Uterus (tissue), 4 donors: ENCODE measurements around the gene TXNIP. TPM values are rescaled to one million over a fixed set of nuclear protein-coding genes. Genes with fewer than 3 reads are reported as not detected.

Experiments
- DNase-seq, 2 donors: peaks; one replicate each; pipeline ENCODE4 v3.0.0-alpha.2; 2019 to 2020
- H3K27ac ChIP-seq, 2 donors: fragments of 200-600 bp; sonication (generic); 1 replicate in 1 of 2; 2 replicates in 1 of 2; pipeline ENCODE4 v1.5.1; 2016 to 2018
- H3K27me3 ChIP-seq, 2 donors: fragments of 200-600 bp; sonication (generic); one replicate each; pipeline ENCODE4 v1.5.1; 2018 to 2019; ENCODE audit warnings: control low read depth in 1 of 2
- H3K36me3 ChIP-seq, 2 donors: fragments of 200-600 bp; sonication (generic); one replicate each; pipeline ENCODE4 v1.5.1; 2019; ENCODE audit warnings: control low read depth in 1 of 2
- H3K4me1 ChIP-seq, 2 donors: fragments of 200-600 bp; sonication (generic); one replicate each; pipeline ENCODE4 v1.5.1; 2018 to 2019; ENCODE audit warnings: control low read depth in 1 of 2
- H3K4me3 ChIP-seq, 2 donors: fragments of 200-600 bp; sonication (generic); 1 replicate in 1 of 2; 2 replicates in 1 of 2; pipeline ENCODE4 v1.5.1; 2018 to 2019; ENCODE audit warnings: mild to moderate bottlenecking in 1 of 2
- H3K9me3 ChIP-seq, 2 donors: fragments of 200-600 bp; sonication (generic); one replicate each; pipeline ENCODE4 v1.5.1; 2019; ENCODE audit warnings: control low read depth in 1 of 2
- POLR2A ChIP-seq, 2 donors: fragments of 450-650 bp; IDR thresholded peaks; one replicate each; pipeline ENCODE4 v1.6.1; 2016; ENCODE audit warnings: antibody characterized with exemption in 2 of 2, mild to moderate bottlenecking in 1 of 2, moderate library complexity in 1 of 2
- intact Hi-C: fragments of 100-400 bp; cut with DNase I; formaldehyde crosslinking; loops from one replicate; pipeline ENCODE4 v1.15.1; 2023; ENCODE audit warnings: low total_unique reads
- total RNA-seq, 4 donors: library from RNA; depleted of rRNA in 3 of 4; stranded (reverse); fragments of >200 nt in 3 of 4; gene quantifications; one replicate each; pipeline versions ENCODE4 v1.1.0 to v1.2.4, GENCODE V29; 2014 to 2023
- TF ChIP-seq, protein P1 (sequence below), 4 experiments: fragments of 200-600 bp in 2 of 4; fragments of 450-650 bp in 2 of 4; sonication (generic) in 2 of 4; IDR thresholded peaks; one replicate each; pipeline ENCODE4 v1.5.1; 2016 to 2019; ENCODE audit warnings: antibody characterized with exemption in 4 of 4, mild to moderate bottlenecking in 2 of 4, moderate library complexity in 1 of 4
- donor health status: DM: yes; HTN: yes; CAD: no.

Gene TXNIP
- total RNA-seq, 4 donors from 2014 or later, result 731 to 1,940 (median 1,478) TPM

DNA sequence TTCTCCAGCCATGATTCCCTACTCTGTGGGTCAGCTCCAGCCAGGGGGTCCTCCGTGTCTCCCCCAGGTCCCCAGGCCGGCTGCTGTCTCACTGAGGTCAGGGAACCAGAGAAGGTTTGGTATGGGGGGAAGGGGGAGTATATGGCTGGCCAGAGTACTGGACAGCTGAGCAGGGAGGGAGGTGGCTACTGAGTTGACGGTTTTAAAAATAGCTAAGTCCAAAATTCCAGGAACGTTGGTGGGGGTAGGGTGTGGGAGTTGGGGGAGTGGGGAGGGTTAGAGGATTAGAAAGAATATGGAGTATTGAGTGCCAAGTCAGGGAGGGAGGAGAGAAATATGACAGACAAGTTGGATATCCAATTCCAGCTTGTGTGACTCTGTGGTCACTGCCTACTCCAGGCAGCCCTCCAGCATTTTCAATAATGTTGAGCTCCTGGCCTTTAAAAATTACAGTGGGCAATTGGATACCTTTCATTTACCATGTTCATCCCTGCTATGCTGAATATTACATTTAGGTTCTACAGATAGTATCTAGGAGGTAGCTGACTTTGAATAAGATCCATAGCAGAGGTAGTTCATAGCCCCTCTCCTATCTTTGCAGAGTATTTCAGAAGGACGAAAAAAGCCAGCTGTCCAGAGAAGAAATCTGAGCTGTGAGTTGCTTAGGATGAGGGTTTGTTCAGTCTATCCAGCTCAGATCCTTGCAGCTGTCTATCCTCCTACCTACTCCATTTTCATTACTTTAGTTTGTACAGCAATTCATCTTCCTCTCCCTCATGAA, 25.4 kb upstream of the TXNIP start, which contains the start of gene HJV:
Gene HJV, minus strand, starts transcription at position 114 of the 781 bp plus-strand sequence. CDS start 1,504 bp downstream, outside the sequence.
- Histone ChIP-seq H3K27ac (no peak within 1 kb of the TSS), H3K36me3 (no peaks in the 10 kb centered on the region), H3K27me3 (no peaks in the 10 kb centered on the region), H3K9me3 (no peaks in the 10 kb centered on the region), H3K4me3 (no peak within 1 kb of the TSS), H3K4me1 (no peaks in the 10 kb centered on the region)
- DNase-seq, result no peak
- intact Hi-C loops, result no loop called here
- TF ChIP-seq, protein P1, sequence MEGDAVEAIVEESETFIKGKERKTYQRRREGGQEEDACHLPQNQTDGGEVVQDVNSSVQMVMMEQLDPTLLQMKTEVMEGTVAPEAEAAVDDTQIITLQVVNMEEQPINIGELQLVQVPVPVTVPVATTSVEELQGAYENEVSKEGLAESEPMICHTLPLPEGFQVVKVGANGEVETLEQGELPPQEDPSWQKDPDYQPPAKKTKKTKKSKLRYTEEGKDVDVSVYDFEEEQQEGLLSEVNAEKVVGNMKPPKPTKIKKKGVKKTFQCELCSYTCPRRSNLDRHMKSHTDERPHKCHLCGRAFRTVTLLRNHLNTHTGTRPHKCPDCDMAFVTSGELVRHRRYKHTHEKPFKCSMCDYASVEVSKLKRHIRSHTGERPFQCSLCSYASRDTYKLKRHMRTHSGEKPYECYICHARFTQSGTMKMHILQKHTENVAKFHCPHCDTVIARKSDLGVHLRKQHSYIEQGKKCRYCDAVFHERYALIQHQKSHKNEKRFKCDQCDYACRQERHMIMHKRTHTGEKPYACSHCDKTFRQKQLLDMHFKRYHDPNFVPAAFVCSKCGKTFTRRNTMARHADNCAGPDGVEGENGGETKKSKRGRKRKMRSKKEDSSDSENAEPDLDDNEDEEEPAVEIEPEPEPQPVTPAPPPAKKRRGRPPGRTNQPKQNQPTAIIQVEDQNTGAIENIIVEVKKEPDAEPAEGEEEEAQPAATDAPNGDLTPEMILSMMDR (IDR thresholded peaks at IDR 0.05), result no peak
- TF ChIP-seq POLR2A (IDR thresholded peaks at IDR 0.05), result no peak

DNA sequence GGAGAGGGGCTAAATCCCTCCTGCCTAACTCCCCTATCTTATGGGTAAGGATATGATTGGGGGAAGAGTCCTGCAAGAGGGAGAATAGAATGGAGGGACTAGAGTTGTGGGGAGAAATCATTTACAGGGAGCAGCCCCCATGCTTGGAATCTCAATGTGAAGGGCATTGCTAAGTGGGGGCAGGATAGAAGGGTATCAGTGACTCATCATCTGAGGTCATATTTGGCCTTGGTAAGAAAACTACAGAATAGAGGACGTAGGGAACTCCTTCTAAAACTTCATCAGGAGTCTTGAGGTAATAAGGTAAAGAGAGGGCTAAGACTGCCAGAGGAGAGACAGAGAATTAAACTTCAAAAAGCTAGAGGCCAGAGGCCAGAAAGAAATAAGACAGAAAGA, 24.7 kb upstream of the TXNIP start:
- DNase-seq, result no peak
- intact Hi-C loops, result no loop called here
- H3K4me3 ChIP-seq, result no peak overlapping the region
- TF ChIP-seq, protein P1 (IDR thresholded peaks at IDR 0.05), result no peak
- no peak for TF ChIP-seq POLR2A (IDR thresholded peaks at IDR 0.05)
- H3K27me3 ChIP-seq, result no peaks in the 10 kb centered on the region
- no peaks in the 10 kb centered on the region for H3K4me1 ChIP-seq
- no peak overlapping the region for H3K27ac ChIP-seq
- H3K36me3 ChIP-seq, result no peaks in the 10 kb centered on the region
- no peaks in the 10 kb centered on the region for H3K9me3 ChIP-seq

DNA sequence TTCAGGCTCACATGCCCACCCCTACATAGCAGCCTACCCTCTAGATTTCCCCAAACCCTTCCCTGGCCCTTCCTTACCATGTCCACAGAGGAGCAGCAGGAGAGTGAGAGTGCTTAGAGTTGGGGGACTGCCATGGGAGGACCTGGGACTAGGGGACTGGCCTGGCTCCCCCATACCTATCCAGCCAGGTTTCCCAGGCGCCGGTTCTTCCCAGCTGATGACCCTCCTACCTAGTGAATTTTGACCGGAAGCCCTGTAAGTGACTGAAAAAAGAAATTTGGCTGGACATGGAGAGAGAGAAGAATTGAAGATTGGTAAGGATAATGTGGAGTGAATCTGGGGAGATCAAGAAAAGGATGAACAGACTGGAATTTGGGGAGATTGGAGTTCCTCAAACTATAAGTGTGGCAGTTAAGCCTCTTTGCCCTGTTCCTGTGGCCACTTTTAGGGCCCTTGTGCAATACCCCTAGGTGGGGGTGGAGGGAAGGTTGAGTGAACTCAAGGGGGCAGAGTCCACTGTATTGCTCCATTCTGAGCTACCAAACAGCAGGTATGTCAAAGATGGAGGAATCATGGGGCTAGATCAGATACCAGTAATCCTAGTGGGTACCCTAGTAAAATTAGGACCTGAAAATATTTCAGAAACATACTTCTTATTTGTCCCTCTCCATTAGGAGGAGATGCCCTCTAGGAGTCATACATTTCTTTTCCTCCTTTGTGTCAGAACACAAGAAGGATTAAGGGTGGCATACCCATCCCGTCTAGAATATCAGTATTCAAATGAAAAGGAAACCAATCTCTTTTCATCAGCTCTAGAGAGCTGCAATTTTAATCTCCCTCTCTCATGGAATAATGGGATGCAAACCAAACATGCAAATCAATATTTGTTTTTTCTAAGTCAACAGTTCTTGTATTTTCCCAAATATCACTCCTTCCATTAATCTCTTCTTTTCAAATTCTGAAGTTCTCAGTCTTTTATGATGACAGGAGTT, 24.0 kb upstream of the TXNIP start:
- intact Hi-C loops, result no loop called here

DNA sequence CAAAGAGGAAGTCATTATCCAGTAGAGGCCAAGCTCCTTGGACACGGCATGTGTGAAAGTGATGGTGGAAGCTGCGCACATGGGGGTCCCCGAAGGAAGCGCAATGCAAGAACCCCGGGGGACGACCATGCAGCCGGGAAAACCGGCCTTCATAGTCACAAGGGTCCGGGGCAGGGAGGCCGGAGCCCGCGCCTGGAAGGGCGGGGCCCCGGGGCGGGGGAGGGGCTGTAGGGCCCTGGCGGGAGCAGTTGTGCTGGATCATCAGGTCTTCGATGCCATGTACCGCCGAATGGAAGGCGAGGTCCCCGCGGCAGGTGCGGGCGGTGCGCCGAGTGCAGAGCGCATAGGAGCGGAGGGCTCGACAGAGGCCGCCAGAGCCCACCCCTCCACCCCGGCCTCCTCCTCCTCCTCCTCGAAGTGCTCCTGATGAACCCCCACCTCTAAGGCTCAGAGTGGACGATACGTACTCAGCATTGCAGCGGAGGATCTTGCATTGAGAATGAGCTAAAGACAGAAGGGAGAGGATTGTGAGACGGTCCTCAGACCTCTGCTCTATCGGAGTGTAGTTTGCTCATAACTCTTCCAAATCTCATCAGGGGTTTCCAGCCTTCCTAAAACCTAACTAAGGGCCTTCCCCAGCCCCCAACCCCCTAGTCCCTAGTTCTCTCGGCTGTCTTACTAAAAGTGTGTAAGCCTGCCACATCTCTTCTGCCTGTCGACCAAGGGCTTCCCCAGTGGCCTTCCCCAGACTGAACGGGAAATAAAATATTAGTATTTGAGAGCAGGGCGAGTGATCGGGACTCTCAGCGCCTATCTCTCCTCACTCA, 23.1 kb upstream of the TXNIP start:
- Histone ChIP-seq H3K27ac (no peak overlapping the region), H3K4me1 (no peaks in the 10 kb centered on the region), H3K27me3 (no peaks in the 10 kb centered on the region), H3K9me3 (no peaks in the 10 kb centered on the region), H3K36me3 (no peaks in the 10 kb centered on the region), H3K4me3 (peak overlapping the region in 1 of 2 donors; percentile 16)
- intact Hi-C loops, result loop anchor here (10.0 kb wide), 1 partner anchor 125 kb away; no protein-coding TSS in a partner anchor
- TF ChIP-seq, protein P1 (IDR thresholded peaks at IDR 0.05), result no peak
- TF ChIP-seq POLR2A (IDR thresholded peaks at IDR 0.05), result no peak
- DNase-seq, result no peak

More for the DNA sequence above, 24.0 kb upstream of the TXNIP start:
- no peak for DNase-seq
- no peak overlapping the region for H3K27ac ChIP-seq
- no peaks in the 10 kb centered on the region for H3K27me3 ChIP-seq
- H3K36me3 ChIP-seq, result no peaks in the 10 kb centered on the region
- H3K4me1 ChIP-seq, result no peaks in the 10 kb centered on the region
- TF ChIP-seq POLR2A (IDR thresholded peaks at IDR 0.05), result no peak
- TF ChIP-seq, protein P1 (IDR thresholded peaks at IDR 0.05), result no peak
- no peaks in the 10 kb centered on the region for H3K9me3 ChIP-seq
- no peak overlapping the region for H3K4me3 ChIP-seq
